ENCODE measurements around the gene C13orf46. TPM values are rescaled to one million over a fixed set of nuclear protein-coding genes. Genes with fewer than 3 reads are reported as not detected.

Gene C13orf46
- total and polyA plus RNA-seq, 4 donors: 1.1 to 11.3 (median 6.4) TPM

DNA sequence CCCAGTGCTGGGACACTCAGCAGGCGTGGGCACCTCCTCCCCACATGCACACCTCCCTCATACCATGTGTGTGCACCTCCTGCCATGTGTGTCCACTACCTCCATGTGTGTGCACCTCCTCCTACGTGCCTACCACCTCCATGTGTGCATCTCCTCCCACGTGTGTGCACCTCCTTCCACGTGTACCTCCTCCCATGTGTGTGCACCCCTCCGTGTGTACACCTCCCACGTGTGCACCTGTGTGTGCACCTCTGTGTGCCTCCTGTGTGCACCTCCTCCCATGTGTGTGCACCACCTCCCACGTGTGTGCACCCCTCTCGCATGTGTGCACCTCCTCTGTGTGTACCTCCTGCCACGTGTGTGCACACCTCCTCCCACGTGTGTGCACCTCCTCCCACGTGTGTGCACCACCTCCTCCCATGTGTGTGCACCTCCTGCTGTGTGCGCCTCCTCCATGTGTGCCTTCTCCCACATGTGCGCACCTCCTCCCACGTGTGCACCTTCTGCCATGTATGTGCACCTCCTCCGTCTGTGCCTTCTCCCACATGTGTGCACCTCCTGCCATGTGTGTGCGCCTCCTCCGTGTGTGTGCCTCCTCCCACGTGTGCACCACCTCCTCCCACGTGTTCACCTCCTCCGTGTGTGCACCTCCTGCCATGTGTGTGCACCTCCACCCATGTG lies 6.1 kb upstream of the C13orf46 start:
- Histone ChIP-seq H3K27ac (ENCODE audit: low read depth in 1 of 2, low read length in 1 of 2) (no peak overlapping the region), H3K27me3 (ENCODE audit: control insufficient read depth in 3 of 3, insufficient read depth in 3 of 3, low read length in 2 of 3) (no peaks in the 10 kb centered on the region), H3K9me3 (ENCODE audit: control insufficient read depth in 4 of 4, insufficient read depth in 3 of 4, low read length in 3 of 4) (no peaks in the 10 kb centered on the region), H3K4me1 (ENCODE audit: control insufficient read depth in 5 of 5, insufficient read depth in 5 of 5, low read length in 5 of 5) (peaks cover 0 to 6% (median 0%) of the 10 kb centered on the region in 5 donors), H3K4me3 (no peak overlapping the region), H3K9ac (ENCODE audit: insufficient read depth in 1 of 2, low read length in 2 of 2) (no peak overlapping the region), H3K36me3 (ENCODE audit: control insufficient read depth in 4 of 4, insufficient read depth in 4 of 4, low read length in 4 of 4) (peaks cover 0 to 33% (median 11%) of the 10 kb centered on the region in 4 donors)
- TF ChIP-seq, protein P1, sequence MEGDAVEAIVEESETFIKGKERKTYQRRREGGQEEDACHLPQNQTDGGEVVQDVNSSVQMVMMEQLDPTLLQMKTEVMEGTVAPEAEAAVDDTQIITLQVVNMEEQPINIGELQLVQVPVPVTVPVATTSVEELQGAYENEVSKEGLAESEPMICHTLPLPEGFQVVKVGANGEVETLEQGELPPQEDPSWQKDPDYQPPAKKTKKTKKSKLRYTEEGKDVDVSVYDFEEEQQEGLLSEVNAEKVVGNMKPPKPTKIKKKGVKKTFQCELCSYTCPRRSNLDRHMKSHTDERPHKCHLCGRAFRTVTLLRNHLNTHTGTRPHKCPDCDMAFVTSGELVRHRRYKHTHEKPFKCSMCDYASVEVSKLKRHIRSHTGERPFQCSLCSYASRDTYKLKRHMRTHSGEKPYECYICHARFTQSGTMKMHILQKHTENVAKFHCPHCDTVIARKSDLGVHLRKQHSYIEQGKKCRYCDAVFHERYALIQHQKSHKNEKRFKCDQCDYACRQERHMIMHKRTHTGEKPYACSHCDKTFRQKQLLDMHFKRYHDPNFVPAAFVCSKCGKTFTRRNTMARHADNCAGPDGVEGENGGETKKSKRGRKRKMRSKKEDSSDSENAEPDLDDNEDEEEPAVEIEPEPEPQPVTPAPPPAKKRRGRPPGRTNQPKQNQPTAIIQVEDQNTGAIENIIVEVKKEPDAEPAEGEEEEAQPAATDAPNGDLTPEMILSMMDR (IDR thresholded peaks at IDR 0.05; ENCODE audit: control extremely low read depth, extremely low read depth): no peak
- no peak for ATAC-seq (ENCODE audit: insufficient read depth, low FRiP score)
- WGBS, 2 donors: 93 to 96% methylated on average over 20 of the region's 20 CpGs
- DNase-seq: no peak

DNA sequence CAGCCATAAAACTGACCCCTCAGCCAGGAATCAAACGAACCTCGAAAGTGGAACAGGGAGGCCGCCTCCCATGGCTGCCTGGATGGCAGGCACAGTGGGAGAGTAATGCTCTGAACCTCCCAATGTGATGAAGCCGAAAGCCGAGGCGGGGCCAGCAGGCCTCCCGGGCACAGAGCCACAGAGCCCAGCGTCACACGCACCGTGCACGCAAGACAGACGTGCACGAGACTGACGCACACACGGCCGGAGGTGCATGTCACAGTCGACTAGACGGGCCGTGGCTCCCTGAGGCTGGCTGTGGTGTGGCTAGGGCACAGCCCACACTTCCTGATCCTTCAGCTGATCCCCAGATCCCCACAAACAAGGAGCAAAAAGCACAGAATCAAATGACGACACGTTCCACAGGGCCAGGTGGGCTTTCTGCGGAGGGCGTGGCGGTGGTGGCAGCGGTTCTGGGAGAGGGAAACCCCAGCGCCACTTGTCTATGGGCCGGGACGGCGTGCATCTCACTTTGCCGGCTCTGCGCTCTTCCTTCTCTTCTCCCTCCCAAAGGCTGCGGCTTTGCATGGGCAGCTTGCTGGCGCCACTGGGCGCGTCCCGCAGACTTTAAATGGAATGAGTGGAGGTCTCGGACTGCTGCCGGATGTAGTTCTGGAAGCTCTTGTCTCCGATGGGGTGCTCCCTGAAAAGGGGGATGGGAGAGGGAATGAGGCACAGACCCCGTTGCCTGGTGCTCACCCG lies 5.0 kb upstream of the C13orf46 start:
- no peak overlapping the region for H3K9ac ChIP-seq (ENCODE audit: insufficient read depth in 1 of 2, low read length in 2 of 2)
- TF ChIP-seq, protein P1 (IDR thresholded peaks at IDR 0.05; ENCODE audit: control extremely low read depth, extremely low read depth): no peak
- DNase-seq: no peak
- H3K27ac ChIP-seq (ENCODE audit: low read depth in 1 of 2, low read length in 1 of 2): no peak overlapping the region
- 92 to 96% methylated on average over 41 of the region's 41 CpGs for WGBS, 2 donors
- H3K36me3 ChIP-seq (ENCODE audit: control insufficient read depth in 4 of 4, insufficient read depth in 4 of 4, low read length in 4 of 4): peaks cover 0 to 37% (median 13%) of the 10 kb centered on the region in 4 donors
- ATAC-seq (ENCODE audit: insufficient read depth, low FRiP score): no peak
- H3K27me3 ChIP-seq (ENCODE audit: control insufficient read depth in 3 of 3, insufficient read depth in 3 of 3, low read length in 2 of 3): no peaks in the 10 kb centered on the region
- H3K9me3 ChIP-seq (ENCODE audit: control insufficient read depth in 4 of 4, insufficient read depth in 3 of 4, low read length in 3 of 4): no peaks in the 10 kb centered on the region
- H3K4me1 ChIP-seq (ENCODE audit: control insufficient read depth in 5 of 5, insufficient read depth in 5 of 5, low read length in 5 of 5): peaks cover 0 to 6% (median 0%) of the 10 kb centered on the region in 5 donors
- H3K4me3 ChIP-seq: no peak overlapping the region

DNA sequence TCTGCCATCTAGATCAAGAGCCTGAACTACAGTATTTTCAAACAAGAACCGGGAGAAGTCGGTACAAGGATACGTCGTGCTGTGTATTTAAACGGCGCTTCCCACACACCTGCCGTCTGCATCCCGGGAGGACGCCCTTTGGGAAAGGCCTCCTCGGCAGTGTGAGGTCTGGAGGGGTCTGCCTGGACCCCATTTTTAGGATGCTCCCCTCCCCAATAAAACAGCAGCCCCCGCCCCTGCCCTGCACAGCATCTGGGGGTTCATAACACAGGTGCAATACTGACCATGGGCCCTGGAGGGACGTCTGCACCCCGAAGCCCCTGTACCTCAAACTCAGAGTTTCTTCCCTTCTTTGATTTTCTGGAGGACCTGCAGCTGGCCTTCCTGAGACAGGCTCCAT lies 4.1 kb upstream of the C13orf46 start:
- Histone ChIP-seq H3K9me3 (ENCODE audit: control insufficient read depth in 4 of 4, insufficient read depth in 3 of 4, low read length in 3 of 4) (no peaks in the 10 kb centered on the region), H3K27ac (ENCODE audit: low read depth in 1 of 2, low read length in 1 of 2) (no peak overlapping the region), H3K27me3 (ENCODE audit: control insufficient read depth in 3 of 3, insufficient read depth in 3 of 3, low read length in 2 of 3) (no peaks in the 10 kb centered on the region), H3K4me3 (no peak overlapping the region), H3K36me3 (ENCODE audit: control insufficient read depth in 4 of 4, insufficient read depth in 4 of 4, low read length in 4 of 4) (peaks cover 0 to 41% (median 13%) of the 10 kb centered on the region in 4 donors), H3K4me1 (ENCODE audit: control insufficient read depth in 5 of 5, insufficient read depth in 5 of 5, low read length in 5 of 5) (peaks cover 0 to 6% (median 0%) of the 10 kb centered on the region in 5 donors), H3K9ac (ENCODE audit: insufficient read depth in 1 of 2, low read length in 2 of 2) (no peak overlapping the region)
- 90 to 94% methylated on average over 13 of the region's 13 CpGs for WGBS, 2 donors
- no peak for ATAC-seq (ENCODE audit: insufficient read depth, low FRiP score)
- no peak for DNase-seq
- TF ChIP-seq, protein P1 (IDR thresholded peaks at IDR 0.05; ENCODE audit: control extremely low read depth, extremely low read depth): no peak

All from lung (tissue), 12 donors.